SK-N-SH (cell line): Measurements from ENCODE around the gene SVIL. TPM values are rescaled to one million over a fixed set of nuclear protein-coding genes. Genes with fewer than 3 reads are reported as not detected.

Experiments used
- CTCF ChIA-PET: fragments of 300-600, 350-600 bp; formaldehyde crosslinking; extraction: SDS; loops from one replicate; lab custom pipeline; 2021; lab: Yijun Ruan, JAX
- POLR2A ChIA-PET: fragments of 350-600 bp; sonication (Branson Sonifier 250); formaldehyde crosslinking; extraction: SDS; loops from one replicate; lab custom pipeline; 2020; ENCODE audit warnings: antibody characterized with exemption, inconsistent platforms; lab: Yijun Ruan, JAX
- DNase-seq: peaks from one replicate; pipeline ENCODE4 v3.0.0; 2012
- H2AFZ ChIP-seq: fragments of 200-600 bp; sonication (generic); 2 replicates; pipeline ENCODE4 v1.8.1; 2016; ENCODE audit warnings: antibody characterized with exemption, mild to moderate bottlenecking, low read depth
- H3F3A ChIP-seq: fragments of 200-600 bp; sonication (generic); replicated peaks from 2 replicates; pipeline ENCODE3; 2016; ENCODE audit warnings: antibody characterized with exemption, mild to moderate bottlenecking; ENCODE audit not compliant: insufficient read depth
- H3K27ac ChIP-seq, 2 experiments: fragments of 200-500 bp in 1 of 2; fragments of 200-600 bp in 1 of 2; sonication (Bioruptor generic) in 1 of 2; sonication (generic), shearing (Covaris generic) in 1 of 2; 2 replicates each; pipeline versions ENCODE4 v1.5.1 to v1.6.1; 2014 to 2016; ENCODE audit warnings: low read depth in 2 of 2, inconsistent platforms in 1 of 2, low read length in 1 of 2, mild to moderate bottlenecking in 1 of 2, mixed read lengths in 1 of 2
- H3K27me3 ChIP-seq: fragments of 200-600 bp; sonication (generic), shearing (Covaris generic); 2 replicates; pipeline ENCODE4 v1.6.1; 2016; ENCODE audit warnings: mixed run types; ENCODE audit not compliant: insufficient read depth
- H3K36me3 ChIP-seq, 2 experiments: fragments of 200-500 bp in 1 of 2; fragments of 200-600 bp in 1 of 2; sonication (Bioruptor generic) in 1 of 2; sonication (generic) in 1 of 2; replicated peaks in 1 of 2; 2 replicates each; pipeline versions ENCODE3 to v1.5.1; 2014 to 2016; ENCODE audit warnings: low read length in 1 of 2, mild to moderate bottlenecking in 1 of 2; ENCODE audit not compliant: insufficient read depth in 2 of 2, control insufficient read depth in 1 of 2
- H3K4me1 ChIP-seq, 2 experiments: fragments of 200-500 bp in 1 of 2; fragments of 200-600 bp in 1 of 2; sonication (Bioruptor generic) in 1 of 2; sonication (generic), shearing (Covaris generic) in 1 of 2; 2 replicates each; pipeline versions ENCODE4 v1.5.1 to v1.6.1; 2014 to 2016; ENCODE audit warnings: low read depth in 1 of 2, low read length in 1 of 2, mixed run types in 1 of 2; ENCODE audit not compliant: insufficient read depth in 2 of 2, control insufficient read depth in 1 of 2
- H3K4me2 ChIP-seq: fragments of 200-600 bp; sonication (generic), shearing (Covaris generic); 2 replicates; pipeline ENCODE4 v1.6.1; 2017; ENCODE audit warnings: mixed run types
- H3K4me3 ChIP-seq, 2 experiments: fragments of 200-500 bp in 1 of 2; fragments of 200-600 bp in 1 of 2; sonication (Bioruptor generic) in 1 of 2; sonication (generic), shearing (Covaris generic) in 1 of 2; 2 replicates each; pipeline versions ENCODE4 v1.5.1 to v1.8.1; 2014 to 2016; ENCODE audit warnings: low read depth in 2 of 2, inconsistent platforms in 1 of 2, low read length in 1 of 2, mild to moderate bottlenecking in 1 of 2, mixed read lengths in 1 of 2, moderate library complexity in 1 of 2
- H3K79me2 ChIP-seq: fragments of 200-600 bp; sonication (generic); 2 replicates; pipeline ENCODE4 v1.8.1; 2017; ENCODE audit warnings: mild to moderate bottlenecking; ENCODE audit not compliant: insufficient read depth
- H3K9ac ChIP-seq: fragments of 200-600 bp; sonication (generic); 2 replicates; pipeline ENCODE4 v1.6.1; 2017; ENCODE audit warnings: mixed run types
- H3K9me2 ChIP-seq: fragments of 200-600 bp; sonication (generic); 2 replicates; pipeline ENCODE4 v1.6.1; 2017; ENCODE audit warnings: mixed run types
- H3K9me3 ChIP-seq: fragments of 200-600 bp; sonication (generic); 2 replicates; pipeline ENCODE4 v1.6.1; 2017; ENCODE audit warnings: mixed run types, mild to moderate bottlenecking, moderate library complexity
- H4K20me1 ChIP-seq: fragments of 200-600 bp; sonication (generic); 2 replicates; pipeline ENCODE4 v1.6.1; 2017; ENCODE audit warnings: mild to moderate bottlenecking, mixed run types; ENCODE audit not compliant: insufficient read depth
- CTCF ChIP-seq: fragments of 200-600 bp; sonication (generic); IDR thresholded peaks from 2 replicates; pipeline ENCODE4 v1.6.1; 2017; ENCODE audit warnings: antibody characterized with exemption, mild to moderate bottlenecking, moderate library complexity
- EZH2phosphoT487 ChIP-seq: fragments of 200-600 bp; sonication (generic); IDR thresholded peaks from 2 replicates; pipeline ENCODE4 v1.6.1; 2017; ENCODE audit warnings: low read depth, mixed run types, mild to moderate bottlenecking, antibody characterized with exemption, moderate library complexity, borderline replicate concordance
- FOSL2 ChIP-seq: IDR thresholded peaks from 2 replicates; pipeline ENCODE4 v1.4.0; 2012; ENCODE audit warnings: low read depth, mild to moderate bottlenecking, moderate library complexity, borderline replicate concordance
- FOXJ3 ChIP-seq: sonication (generic); formaldehyde crosslinking; IDR thresholded peaks from 2 replicates; pipeline ENCODE4 v1.5.1; 2020; ENCODE audit warnings: mild to moderate bottlenecking, missing genetic modification reagents
- GATA2 ChIP-seq: sonication (generic); formaldehyde crosslinking; IDR thresholded peaks from 2 replicates; pipeline ENCODE4 v1.5.0; 2020; ENCODE audit warnings: mild to moderate bottlenecking, missing genetic modification reagents
- IRF3 ChIP-seq: fragments of 150-350 bp; IDR thresholded peaks from 2 replicates; pipeline ENCODE4 v1.6.1; 2016; ENCODE audit warnings: mild to moderate bottlenecking, low read depth, low read length
- MAX ChIP-seq: IDR thresholded peaks from 2 replicates; pipeline ENCODE4 v1.4.0; 2012; ENCODE audit warnings: low read depth
- MEF2A ChIP-seq: IDR thresholded peaks from 2 replicates; pipeline ENCODE4 v1.4.0; 2012; ENCODE audit warnings: low read depth, borderline replicate concordance
- MXI1 ChIP-seq: IDR thresholded peaks from 2 replicates; pipeline ENCODE4 v1.6.1; 2012; ENCODE audit warnings: mild to moderate bottlenecking, low read depth, low read length, improper control_type of control experiment
- NFIC ChIP-seq: IDR thresholded peaks from 2 replicates; pipeline ENCODE4 v1.4.0; 2012; ENCODE audit warnings: borderline replicate concordance
- NRF1 ChIP-seq: IDR thresholded peaks from 2 replicates; pipeline ENCODE4 v1.6.1; 2012; ENCODE audit warnings: low read depth, mild to moderate bottlenecking, low read length
- POLR2AphosphoS5 ChIP-seq: IDR thresholded peaks from 2 replicates; pipeline ENCODE4 v1.6.1; 2012; ENCODE audit warnings: low read depth, low read length
- RAD21 ChIP-seq: IDR thresholded peaks from 2 replicates; pipeline ENCODE4 v1.6.1; 2012; ENCODE audit warnings: mild to moderate bottlenecking, low read length
- RCOR1 ChIP-seq: fragments of 150-350 bp; IDR thresholded peaks from 2 replicates; pipeline ENCODE4 v1.6.1; 2017; ENCODE audit warnings: antibody characterized with exemption, low read length
- SIN3A ChIP-seq: IDR thresholded peaks from 2 replicates; pipeline ENCODE4 v1.6.1; 2012; ENCODE audit warnings: low read depth, mild to moderate bottlenecking, low read length, moderate library complexity, borderline replicate concordance
- SMC3 ChIP-seq: IDR thresholded peaks from 2 replicates; pipeline ENCODE4 v1.6.1; 2012; ENCODE audit warnings: low read depth, low read length, improper control_type of control experiment
- TAF1 ChIP-seq: IDR thresholded peaks from 2 replicates; pipeline ENCODE4 v1.6.1; 2012; ENCODE audit warnings: low read depth, mild to moderate bottlenecking, low read length, moderate library complexity, borderline replicate concordance
- TCF12 ChIP-seq: IDR thresholded peaks from 2 replicates; pipeline ENCODE4 v1.4.0; 2012
- TEAD4 ChIP-seq: IDR thresholded peaks from 2 replicates; pipeline ENCODE4 v1.4.0; 2012; ENCODE audit warnings: mild to moderate bottlenecking, borderline replicate concordance; ENCODE audit not compliant: insufficient read depth
- YY1 ChIP-seq: IDR thresholded peaks from 2 replicates; pipeline ENCODE4 v1.4.0; 2012; ENCODE audit warnings: low read depth, mild to moderate bottlenecking
- WGBS: methylation state at CpG from one replicate; pipeline ENCODE4 v1.1.6; 2017; ENCODE audit warnings: low lambda C conversion rate; 5-methylcytosine and 5-hydroxymethylcytosine counted together
- polyA plus RNA-seq, 3 experiments: library from polyadenylated mRNA; depleted of rRNA; stranded (reverse); fragments of >200 nt; gene quantifications; 2 replicates each; pipeline ENCODE4 v1.2.3, GENCODE V29; 2012

SVIL gene
- polyA plus RNA-seq, 1 of the 3 experiments (the other 2 are of a cell fraction) = 48.7 TPM

- Histone ChIP-seq H2AFZ (no peak overlapping the region), H3K4me2 (no peak overlapping the region), H3K27ac (no peak overlapping the region), H3K4me1 (peaks cover 0 to 7% of the 10 kb centered on the region in 2 experiments; a peak in 2 of 4 replicates), H3K79me2 (no peaks in the 10 kb centered on the region), H3F3A (peaks cover 13% of the 10 kb centered on the region), H3K9me2 (no peaks in the 10 kb centered on the region), H3K36me3 (peaks cover 74 to 88% of the 10 kb centered on the region in 2 experiments), H3K9ac (no peak overlapping the region), H4K20me1 (peaks cover 14% of the 10 kb centered on the region; the same call in 1 of the 2 replicates), H3K9me3 (no peaks in the 10 kb centered on the region), H3K27me3 (no peaks in the 10 kb centered on the region), H3K4me3 (no peak overlapping the region)
- no peak for TF ChIP-seq SMC3
- TF ChIP-seq TCF12 = no peak
- TF ChIP-seq CTCF = no peak
- TF ChIP-seq MAX = no peak
- TF ChIP-seq FOXJ3 (CRISPR knock-in tag) = no peak
- no peak for TF ChIP-seq FOSL2
- no peak for TF ChIP-seq YY1
- TF ChIP-seq NRF1 = no peak
- no peak for TF ChIP-seq POLR2AphosphoS5
- no peak for TF ChIP-seq MEF2A
- no peak for TF ChIP-seq RAD21
- no peak for TF ChIP-seq SIN3A
- TF ChIP-seq RCOR1 = no peak
- TF ChIP-seq MXI1 = no peak
- no peak for TF ChIP-seq NFIC
- no peak for TF ChIP-seq EZH2phosphoT487
- no peak for TF ChIP-seq TAF1
- TF ChIP-seq GATA2 (CRISPR knock-in tag) = no peak
- no peak for TF ChIP-seq TEAD4
- TF ChIP-seq IRF3 = no peak
- CTCF ChIA-PET = interaction anchor here (1.0 to 1.1 kb wide), 2 partner anchors 20 to 100 kb away, joined by 3 to 5 read pairs; no protein-coding TSS in a partner anchor
- WGBS = 92% methylated on average over 11 of the region's 11 CpGs
- POLR2A ChIA-PET = no interaction called here
- no peak for DNase-seq
These were observed 142.0 kb downstream of the SVIL start for GRCh38 chr10:29492774-29493173.
